Measurements from ENCODE around the gene AKT3.

The AKT3 gene

DNA sequence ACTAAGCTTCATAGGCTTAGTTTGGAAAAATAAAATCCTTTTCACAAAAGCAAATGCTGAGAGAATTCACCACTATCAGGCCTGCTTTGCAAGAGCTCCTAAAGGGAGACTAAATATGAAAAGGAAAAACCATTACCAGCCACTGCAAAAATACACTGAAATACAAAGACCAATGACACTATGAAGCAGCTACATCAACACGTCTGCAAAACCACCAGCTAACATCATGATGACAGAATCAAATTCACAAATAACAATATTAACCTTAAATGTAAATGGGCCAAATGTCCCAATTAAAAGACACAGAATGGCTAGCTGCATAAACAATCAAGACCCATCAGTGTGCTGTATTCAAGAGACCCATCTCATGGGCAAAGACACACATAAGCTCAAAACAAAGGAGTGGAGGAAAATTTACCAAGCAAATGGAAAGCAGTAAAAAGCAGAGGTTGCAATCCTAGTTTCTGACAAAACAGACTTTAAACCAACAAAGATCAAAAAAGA lies 28.8 kb downstream of the AKT3 start:
- no peak overlapping the region for H3K4me2 ChIP-seq (ENCODE audit: low read length)
- H3K9me3 ChIP-seq (ENCODE audit: control insufficient read depth, insufficient read depth, low read length), result no peaks in the 10 kb centered on the region
- H3K79me2 ChIP-seq (ENCODE audit: control insufficient read depth, low read length), result no peaks in the 10 kb centered on the region
- no peaks in the 10 kb centered on the region for H3K4me1 ChIP-seq (ENCODE audit: control insufficient read depth, low read length)
- no peaks in the 10 kb centered on the region for H3K9me2 ChIP-seq (replicated peaks; ENCODE audit: control insufficient read depth, low read length)
- no peaks in the 10 kb centered on the region for H3K27me3 ChIP-seq (ENCODE audit: control insufficient read depth, low read length)
- H3F3A ChIP-seq (ENCODE audit: control insufficient read depth, insufficient read depth), result no peaks in the 10 kb centered on the region
- TF ChIP-seq EZH2phosphoT487 (IDR thresholded peaks at IDR 0.05; ENCODE audit: borderline replicate concordance, low read length), result no peak
- TF ChIP-seq, protein P1, sequence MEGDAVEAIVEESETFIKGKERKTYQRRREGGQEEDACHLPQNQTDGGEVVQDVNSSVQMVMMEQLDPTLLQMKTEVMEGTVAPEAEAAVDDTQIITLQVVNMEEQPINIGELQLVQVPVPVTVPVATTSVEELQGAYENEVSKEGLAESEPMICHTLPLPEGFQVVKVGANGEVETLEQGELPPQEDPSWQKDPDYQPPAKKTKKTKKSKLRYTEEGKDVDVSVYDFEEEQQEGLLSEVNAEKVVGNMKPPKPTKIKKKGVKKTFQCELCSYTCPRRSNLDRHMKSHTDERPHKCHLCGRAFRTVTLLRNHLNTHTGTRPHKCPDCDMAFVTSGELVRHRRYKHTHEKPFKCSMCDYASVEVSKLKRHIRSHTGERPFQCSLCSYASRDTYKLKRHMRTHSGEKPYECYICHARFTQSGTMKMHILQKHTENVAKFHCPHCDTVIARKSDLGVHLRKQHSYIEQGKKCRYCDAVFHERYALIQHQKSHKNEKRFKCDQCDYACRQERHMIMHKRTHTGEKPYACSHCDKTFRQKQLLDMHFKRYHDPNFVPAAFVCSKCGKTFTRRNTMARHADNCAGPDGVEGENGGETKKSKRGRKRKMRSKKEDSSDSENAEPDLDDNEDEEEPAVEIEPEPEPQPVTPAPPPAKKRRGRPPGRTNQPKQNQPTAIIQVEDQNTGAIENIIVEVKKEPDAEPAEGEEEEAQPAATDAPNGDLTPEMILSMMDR (IDR thresholded peaks at IDR 0.05; ENCODE audit: low read depth, low read length, poor library complexity, severe bottlenecking), result no peak
- no peaks in the 10 kb centered on the region for H4K20me1 ChIP-seq (ENCODE audit: control insufficient read depth, insufficient read depth, low read depth, low read length)
- no peak overlapping the region for H3K4me3 ChIP-seq (ENCODE audit: low read length)
- no peaks in the 10 kb centered on the region for H3K36me3 ChIP-seq (ENCODE audit: control insufficient read depth, low read length)
- H3K27ac ChIP-seq (ENCODE audit: low read depth, low read length), result no peak overlapping the region

DNA sequence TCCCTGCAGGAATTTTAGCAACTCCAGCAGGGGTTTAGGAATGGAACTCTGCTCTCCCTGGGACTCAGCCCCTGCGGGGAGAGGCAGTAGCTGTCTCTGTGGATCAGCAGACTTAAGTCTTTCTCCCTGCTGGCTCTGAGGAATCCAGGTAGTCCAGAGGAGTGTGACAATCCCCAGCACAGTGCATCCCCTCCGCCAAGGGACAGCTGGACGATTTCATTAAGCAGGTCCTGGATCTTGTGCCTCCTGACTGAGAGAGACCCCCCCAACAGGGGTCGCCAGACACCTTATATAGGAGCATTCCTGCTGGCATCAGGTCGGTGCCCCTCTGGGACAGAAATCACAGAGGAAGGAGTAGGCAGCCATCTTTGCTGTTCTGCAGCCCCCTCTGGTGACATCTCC lies 30.6 kb downstream of the AKT3 start:
- no peaks in the 10 kb centered on the region for H3K9me3 ChIP-seq (ENCODE audit: control insufficient read depth, insufficient read depth, low read length)

DNA sequence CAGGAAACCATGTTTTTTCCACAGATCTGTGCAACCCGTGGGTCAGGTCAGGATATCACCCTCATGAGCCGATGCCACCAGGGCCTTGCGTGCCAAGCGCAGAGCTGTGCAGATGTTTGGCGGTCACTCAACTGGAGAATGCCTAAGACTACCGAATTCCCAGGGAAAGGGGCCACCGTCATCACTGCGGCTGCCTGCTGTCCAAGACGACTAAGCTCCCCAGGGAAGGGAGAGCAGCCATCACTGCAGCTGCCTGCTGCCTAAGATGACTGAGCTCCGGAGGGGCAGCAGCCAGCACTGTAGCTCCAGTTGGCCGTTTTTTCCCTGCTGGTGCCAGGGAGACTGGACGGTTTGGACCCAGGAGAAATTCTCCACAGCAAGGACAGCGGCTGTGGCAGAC lies 31.1 kb downstream of the AKT3 start:
- Histone ChIP-seq H3K4me1 (ENCODE audit: control insufficient read depth, low read length) (no peaks in the 10 kb centered on the region), H3K9me2 (replicated peaks; ENCODE audit: control insufficient read depth, low read length) (no peaks in the 10 kb centered on the region), H3K27me3 (ENCODE audit: control insufficient read depth, low read length) (no peaks in the 10 kb centered on the region), H3K36me3 (ENCODE audit: control insufficient read depth, low read length) (no peaks in the 10 kb centered on the region), H3K4me3 (ENCODE audit: low read length) (no peak overlapping the region), H3K9me3 (ENCODE audit: control insufficient read depth, insufficient read depth, low read length) (no peaks in the 10 kb centered on the region), H3K79me2 (ENCODE audit: control insufficient read depth, low read length) (no peaks in the 10 kb centered on the region), H3K4me2 (ENCODE audit: low read length) (no peak overlapping the region), H3F3A (ENCODE audit: control insufficient read depth, insufficient read depth) (no peaks in the 10 kb centered on the region), H3K27ac (ENCODE audit: low read depth, low read length) (no peak overlapping the region), H4K20me1 (ENCODE audit: control insufficient read depth, insufficient read depth, low read depth, low read length) (no peaks in the 10 kb centered on the region)
- TF ChIP-seq, protein P1 (IDR thresholded peaks at IDR 0.05; ENCODE audit: low read depth, low read length, poor library complexity, severe bottlenecking), result no peak
- no peak for TF ChIP-seq EZH2phosphoT487 (IDR thresholded peaks at IDR 0.05; ENCODE audit: borderline replicate concordance, low read length)

More for the DNA sequence above, 30.6 kb downstream of the AKT3 start:
- Histone ChIP-seq H4K20me1 (ENCODE audit: control insufficient read depth, insufficient read depth, low read depth, low read length) (no peaks in the 10 kb centered on the region), H3K27me3 (ENCODE audit: control insufficient read depth, low read length) (no peaks in the 10 kb centered on the region), H3K9me2 (replicated peaks; ENCODE audit: control insufficient read depth, low read length) (no peaks in the 10 kb centered on the region), H3K79me2 (ENCODE audit: control insufficient read depth, low read length) (no peaks in the 10 kb centered on the region), H3K4me3 (ENCODE audit: low read length) (no peak overlapping the region), H3F3A (ENCODE audit: control insufficient read depth, insufficient read depth) (no peaks in the 10 kb centered on the region), H3K4me2 (ENCODE audit: low read length) (no peak overlapping the region), H3K27ac (ENCODE audit: low read depth, low read length) (no peak overlapping the region), H3K36me3 (ENCODE audit: control insufficient read depth, low read length) (no peaks in the 10 kb centered on the region), H3K4me1 (ENCODE audit: control insufficient read depth, low read length) (no peaks in the 10 kb centered on the region)
- TF ChIP-seq EZH2phosphoT487 (IDR thresholded peaks at IDR 0.05; ENCODE audit: borderline replicate concordance, low read length), result no peak
- TF ChIP-seq, protein P1 (IDR thresholded peaks at IDR 0.05; ENCODE audit: low read depth, low read length, poor library complexity, severe bottlenecking), result no peak
